Measurements from ENCODE around the gene TM4SF4. TPM values are rescaled to one million over a fixed set of nuclear protein-coding genes. Genes with fewer than 3 reads are reported as not detected.

TM4SF4 gene
- total and polyA plus RNA-seq, 2 experiments from 2014 or later = not detected

DNA sequence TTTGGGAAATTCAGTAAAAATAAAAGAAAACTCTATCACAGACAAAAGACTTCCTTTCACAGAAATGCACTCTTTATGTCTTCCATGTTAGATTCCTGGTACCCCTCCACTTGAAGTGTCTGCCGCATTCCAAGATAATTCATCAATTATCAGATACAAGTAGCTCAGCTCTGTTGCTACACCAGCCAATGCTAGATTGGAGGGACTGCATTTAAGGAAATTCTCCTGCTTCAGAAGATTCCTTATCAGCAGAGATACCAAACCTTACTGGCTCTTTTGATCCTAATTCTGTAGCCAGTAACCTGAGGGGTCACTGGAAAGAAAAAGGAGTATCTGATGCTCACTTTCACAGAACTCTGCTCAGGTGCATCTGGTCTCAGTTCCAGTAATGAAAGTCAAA is 63.9 kb downstream of the TM4SF4 start:
- H3K27me3 Mint-ChIP-seq (ENCODE audit: insufficient read depth, low read depth, poor library complexity) = peaks cover 6% of the 10 kb centered on the region
- no peaks in the 10 kb centered on the region for H3K27me3 ChIP-seq (ENCODE audit: insufficient read depth)
- no peaks in the 10 kb centered on the region for H3K9me3 Mint-ChIP-seq
- no peak overlapping the region for H3K4me2 ChIP-seq
- peaks cover 9% of the 10 kb centered on the region for H4K20me1 ChIP-seq (replicated peaks; ENCODE audit: insufficient read depth)
- H3K4me1 Mint-ChIP-seq = peaks cover 43% of the 10 kb centered on the region
- H3K36me3 ChIP-seq (ENCODE audit: insufficient read depth) = no peaks in the 10 kb centered on the region
- H3K4me3 ChIP-seq = no peak overlapping the region
- H2AFZ ChIP-seq = no peak overlapping the region
- peaks cover 16% of the 10 kb centered on the region for H3K36me3 Mint-ChIP-seq (ENCODE audit: low read depth)
- no peak for ATAC-seq
- no peaks in the 10 kb centered on the region; the same call in 1 of the 2 replicates for H3F3A ChIP-seq (replicated peaks; ENCODE audit: low read depth)
- TF ChIP-seq, protein P1, sequence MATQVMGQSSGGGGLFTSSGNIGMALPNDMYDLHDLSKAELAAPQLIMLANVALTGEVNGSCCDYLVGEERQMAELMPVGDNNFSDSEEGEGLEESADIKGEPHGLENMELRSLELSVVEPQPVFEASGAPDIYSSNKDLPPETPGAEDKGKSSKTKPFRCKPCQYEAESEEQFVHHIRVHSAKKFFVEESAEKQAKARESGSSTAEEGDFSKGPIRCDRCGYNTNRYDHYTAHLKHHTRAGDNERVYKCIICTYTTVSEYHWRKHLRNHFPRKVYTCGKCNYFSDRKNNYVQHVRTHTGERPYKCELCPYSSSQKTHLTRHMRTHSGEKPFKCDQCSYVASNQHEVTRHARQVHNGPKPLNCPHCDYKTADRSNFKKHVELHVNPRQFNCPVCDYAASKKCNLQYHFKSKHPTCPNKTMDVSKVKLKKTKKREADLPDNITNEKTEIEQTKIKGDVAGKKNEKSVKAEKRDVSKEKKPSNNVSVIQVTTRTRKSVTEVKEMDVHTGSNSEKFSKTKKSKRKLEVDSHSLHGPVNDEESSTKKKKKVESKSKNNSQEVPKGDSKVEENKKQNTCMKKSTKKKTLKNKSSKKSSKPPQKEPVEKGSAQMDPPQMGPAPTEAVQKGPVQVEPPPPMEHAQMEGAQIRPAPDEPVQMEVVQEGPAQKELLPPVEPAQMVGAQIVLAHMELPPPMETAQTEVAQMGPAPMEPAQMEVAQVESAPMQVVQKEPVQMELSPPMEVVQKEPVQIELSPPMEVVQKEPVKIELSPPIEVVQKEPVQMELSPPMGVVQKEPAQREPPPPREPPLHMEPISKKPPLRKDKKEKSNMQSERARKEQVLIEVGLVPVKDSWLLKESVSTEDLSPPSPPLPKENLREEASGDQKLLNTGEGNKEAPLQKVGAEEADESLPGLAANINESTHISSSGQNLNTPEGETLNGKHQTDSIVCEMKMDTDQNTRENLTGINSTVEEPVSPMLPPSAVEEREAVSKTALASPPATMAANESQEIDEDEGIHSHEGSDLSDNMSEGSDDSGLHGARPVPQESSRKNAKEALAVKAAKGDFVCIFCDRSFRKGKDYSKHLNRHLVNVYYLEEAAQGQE (IDR thresholded peaks at IDR 0.05; ENCODE audit: unreplicated experiment) = no peak
- TF ChIP-seq ZNF331 (CRISPR knock-in tag; IDR thresholded peaks at IDR 0.05; ENCODE audit: low read depth) = no peak
- no peak for TF ChIP-seq JUNB (IDR thresholded peaks at IDR 0.05; ENCODE audit: unreplicated experiment)
- TF ChIP-seq, protein P2, sequence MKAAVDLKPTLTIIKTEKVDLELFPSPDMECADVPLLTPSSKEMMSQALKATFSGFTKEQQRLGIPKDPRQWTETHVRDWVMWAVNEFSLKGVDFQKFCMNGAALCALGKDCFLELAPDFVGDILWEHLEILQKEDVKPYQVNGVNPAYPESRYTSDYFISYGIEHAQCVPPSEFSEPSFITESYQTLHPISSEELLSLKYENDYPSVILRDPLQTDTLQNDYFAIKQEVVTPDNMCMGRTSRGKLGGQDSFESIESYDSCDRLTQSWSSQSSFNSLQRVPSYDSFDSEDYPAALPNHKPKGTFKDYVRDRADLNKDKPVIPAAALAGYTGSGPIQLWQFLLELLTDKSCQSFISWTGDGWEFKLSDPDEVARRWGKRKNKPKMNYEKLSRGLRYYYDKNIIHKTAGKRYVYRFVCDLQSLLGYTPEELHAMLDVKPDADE (IDR thresholded peaks at IDR 0.05) = no peak
- no peak for TF ChIP-seq STAT1 (IDR thresholded peaks at IDR 0.05; ENCODE audit: unreplicated experiment)
- no peak for TF ChIP-seq EZH2 (IDR thresholded peaks at IDR 0.05; ENCODE audit: low read depth, unreplicated experiment)
- TF ChIP-seq, protein P3, sequence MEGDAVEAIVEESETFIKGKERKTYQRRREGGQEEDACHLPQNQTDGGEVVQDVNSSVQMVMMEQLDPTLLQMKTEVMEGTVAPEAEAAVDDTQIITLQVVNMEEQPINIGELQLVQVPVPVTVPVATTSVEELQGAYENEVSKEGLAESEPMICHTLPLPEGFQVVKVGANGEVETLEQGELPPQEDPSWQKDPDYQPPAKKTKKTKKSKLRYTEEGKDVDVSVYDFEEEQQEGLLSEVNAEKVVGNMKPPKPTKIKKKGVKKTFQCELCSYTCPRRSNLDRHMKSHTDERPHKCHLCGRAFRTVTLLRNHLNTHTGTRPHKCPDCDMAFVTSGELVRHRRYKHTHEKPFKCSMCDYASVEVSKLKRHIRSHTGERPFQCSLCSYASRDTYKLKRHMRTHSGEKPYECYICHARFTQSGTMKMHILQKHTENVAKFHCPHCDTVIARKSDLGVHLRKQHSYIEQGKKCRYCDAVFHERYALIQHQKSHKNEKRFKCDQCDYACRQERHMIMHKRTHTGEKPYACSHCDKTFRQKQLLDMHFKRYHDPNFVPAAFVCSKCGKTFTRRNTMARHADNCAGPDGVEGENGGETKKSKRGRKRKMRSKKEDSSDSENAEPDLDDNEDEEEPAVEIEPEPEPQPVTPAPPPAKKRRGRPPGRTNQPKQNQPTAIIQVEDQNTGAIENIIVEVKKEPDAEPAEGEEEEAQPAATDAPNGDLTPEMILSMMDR (conservative IDR thresholded peaks at IDR 0.05; ENCODE audit: low read depth in 2 of 2) = no peak
- no peak for TF ChIP-seq NANOG (IDR thresholded peaks at IDR 0.05; ENCODE audit: borderline replicate concordance)
- no peak for TF ChIP-seq CREB1 (CRISPR knock-in tag; IDR thresholded peaks at IDR 0.05; ENCODE audit: low read depth)
- H3K4me1 ChIP-seq (ENCODE audit: insufficient read depth) = peaks cover 44% of the 10 kb centered on the region
- no peak for DNase-seq (ENCODE audit: low spot score)
- H3K27ac Mint-ChIP-seq = no peak overlapping the region
- H3K79me2 ChIP-seq (replicated peaks; ENCODE audit: insufficient read depth) = peaks cover 48% of the 10 kb centered on the region
- H3K9me2 ChIP-seq (ENCODE audit: insufficient read depth) = no peaks in the 10 kb centered on the region; the same call in 1 of the 2 replicates
- H3K4me3 Mint-ChIP-seq = no peak overlapping the region
- H3K27ac ChIP-seq (ENCODE audit: low read depth) = no peak overlapping the region

DNA sequence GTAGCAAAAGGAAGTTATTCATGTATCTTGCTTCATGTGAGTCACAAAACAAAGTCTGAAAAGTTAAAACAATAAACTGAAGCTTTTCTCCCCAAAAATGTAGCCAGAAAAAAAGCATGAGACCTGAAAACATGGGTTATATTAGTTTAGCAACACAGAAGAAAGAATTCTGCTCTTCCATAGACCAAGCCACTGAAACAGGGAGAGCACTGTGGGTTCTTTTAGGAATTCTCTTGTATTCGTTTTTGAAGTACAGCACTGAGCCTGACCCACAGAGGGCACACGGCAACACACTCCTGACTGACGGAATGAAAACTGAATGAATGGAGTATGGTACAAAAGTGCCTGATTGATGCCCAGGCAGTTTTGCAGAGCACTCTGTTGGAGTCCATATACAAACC is 66.6 kb downstream of the TM4SF4 start:
- no peaks in the 10 kb centered on the region for H3K36me3 ChIP-seq (ENCODE audit: insufficient read depth)
- Mint-ChIP-seq H3K4me1 (peaks cover 26% of the 10 kb centered on the region), H3K9me3 (no peaks in the 10 kb centered on the region), H3K27ac (peak overlapping the region; percentile 61; the same call in 1 of the 2 replicates), H3K27me3 (ENCODE audit: insufficient read depth, low read depth, poor library complexity) (peaks cover 6% of the 10 kb centered on the region), H3K36me3 (ENCODE audit: low read depth) (peaks cover 16% of the 10 kb centered on the region), H3K4me3 (no peak overlapping the region)
- H3K4me2 ChIP-seq = no peak overlapping the region
- DNase-seq (ENCODE audit: low spot score) (no peak), ATAC-seq (no peak)
- peaks cover 44% of the 10 kb centered on the region for H3K79me2 ChIP-seq (replicated peaks; ENCODE audit: insufficient read depth)
- H3K4me1 ChIP-seq (ENCODE audit: insufficient read depth) = peaks cover 29% of the 10 kb centered on the region
- peaks cover 9% of the 10 kb centered on the region; the same call in 1 of the 2 replicates for H4K20me1 ChIP-seq (replicated peaks; ENCODE audit: insufficient read depth)
- no peak overlapping the region for H3K4me3 ChIP-seq
- H3K27me3 ChIP-seq (ENCODE audit: insufficient read depth) = no peaks in the 10 kb centered on the region
- H3K9me2 ChIP-seq (ENCODE audit: insufficient read depth) = no peaks in the 10 kb centered on the region; the same call in none of the 2 replicates
- no peak overlapping the region for H3K27ac ChIP-seq (ENCODE audit: low read depth)
- no peak overlapping the region for H2AFZ ChIP-seq
- no peaks in the 10 kb centered on the region; the same call in 1 of the 2 replicates for H3F3A ChIP-seq (replicated peaks; ENCODE audit: low read depth)
- TF ChIP-seq, protein P3 (conservative IDR thresholded peaks at IDR 0.05; ENCODE audit: low read depth in 2 of 2) = 0 out of 4 replicates have a peak, but pooled peaks of 1 of the 2 experiments have one; percentile 3
- TF ChIP-seq EZH2 (IDR thresholded peaks at IDR 0.05; ENCODE audit: low read depth, unreplicated experiment) = no peak

Data from GM23338 (cell line).